ENCODE data around the gene ATP2B3. TPM values are rescaled to one million over a fixed set of nuclear protein-coding genes. Genes with fewer than 3 reads are reported as not detected.

The ATP2B3 gene
- total RNA-seq, 1 donor from 2014 or later = not detected

- Mint-ChIP-seq H3K27me3 (no peaks in the 10 kb centered on the region), H3K4me1 (no peaks in the 10 kb centered on the region), H3K36me3 (ENCODE audit: low read depth) (no peaks in the 10 kb centered on the region), H3K4me3 (no peak overlapping the region), H3K9me3 (no peaks in the 10 kb centered on the region), H3K27ac (no peak overlapping the region)
- DNase-seq (peak; percentile 68), ATAC-seq (ENCODE audit: low read depth) (peak; percentile 99)
- CTCF ChIA-PET = interaction anchor here (0.8 to 4.2 kb wide), 6 partner anchors 37 to 566 kb away, joined by 4 to 21 read pairs (median 6); partner anchors contain the start of gene HAUS7
- POLR2A ChIA-PET = interaction anchor here (1.7 kb wide), 1 partner anchor 475 kb away, joined by 6 read pairs; no protein-coding TSS in a partner anchor
- intact Hi-C loops (cut with micrococcal nuclease) = loop anchor here (1.0 kb wide), 5 partner anchors 37 to 566 kb away; partner anchors contain the start of gene HAUS7
- no peak for TF ChIP-seq CTCF (IDR thresholded peaks at IDR 0.05)
Measured at GRCh38 chrX:153507484-153508178, 9.8 kb upstream of the ATP2B3 start.

GRCh38 chrX:153509592-153509991 lies 7.8 kb upstream of the ATP2B3 start:
- intact Hi-C loops (cut with micrococcal nuclease) = no loop called here
- ChIA-PET POLR2A (no interaction called here), CTCF (interaction anchor here (4.2 kb wide), 1 partner anchor 568 kb away, joined by 21 read pairs; no protein-coding TSS in a partner anchor)
- H3K4me3 Mint-ChIP-seq = no peak overlapping the region
- no peaks in the 10 kb centered on the region for H3K27me3 Mint-ChIP-seq
- H3K4me1 Mint-ChIP-seq = no peaks in the 10 kb centered on the region
- H3K36me3 Mint-ChIP-seq (ENCODE audit: low read depth) = no peaks in the 10 kb centered on the region
- H3K27ac Mint-ChIP-seq = no peak overlapping the region
- no peaks in the 10 kb centered on the region for H3K9me3 Mint-ChIP-seq
- ATAC-seq (ENCODE audit: low read depth) (no peak), DNase-seq (no peak)
- TF ChIP-seq CTCF (IDR thresholded peaks at IDR 0.05) = no peak

GRCh38 chrX:153510383-153510782 lies 7.1 kb upstream of the ATP2B3 start:
- POLR2A ChIA-PET = no interaction called here
- DNase-seq (no peak), ATAC-seq (ENCODE audit: low read depth) (no peak)
- Mint-ChIP-seq H3K9me3 (no peaks in the 10 kb centered on the region), H3K4me1 (no peaks in the 10 kb centered on the region), H3K36me3 (ENCODE audit: low read depth) (no peaks in the 10 kb centered on the region), H3K4me3 (no peak overlapping the region), H3K27me3 (no peaks in the 10 kb centered on the region), H3K27ac (no peak overlapping the region)
- TF ChIP-seq CTCF (IDR thresholded peaks at IDR 0.05) = no peak
- intact Hi-C loops (cut with micrococcal nuclease) = no loop called here
- CTCF ChIA-PET = no interaction called here

- Mint-ChIP-seq H3K27ac (no peak overlapping the region), H3K4me1 (no peaks in the 10 kb centered on the region), H3K4me3 (no peak overlapping the region), H3K9me3 (no peaks in the 10 kb centered on the region), H3K27me3 (peaks cover 6% of the 10 kb centered on the region), H3K36me3 (ENCODE audit: low read depth) (no peaks in the 10 kb centered on the region)
- no peak for TF ChIP-seq CTCF (IDR thresholded peaks at IDR 0.05)
- CTCF ChIA-PET = no interaction called here
- DNase-seq (no peak), ATAC-seq (ENCODE audit: low read depth) (no peak)
- POLR2A ChIA-PET = no interaction called here
- intact Hi-C loops (cut with micrococcal nuclease) = no loop called here
Measured at GRCh38 chrX:153511784-153512500, 5.5 kb upstream of the ATP2B3 start.

- DNase-seq (no peak), ATAC-seq (ENCODE audit: low read depth) (no peak)
- ChIA-PET CTCF (no interaction called here), POLR2A (no interaction called here)
- Mint-ChIP-seq H3K9me3 (no peaks in the 10 kb centered on the region), H3K4me1 (no peaks in the 10 kb centered on the region), H3K27me3 (peaks cover 6% of the 10 kb centered on the region), H3K36me3 (ENCODE audit: low read depth) (no peaks in the 10 kb centered on the region), H3K27ac (no peak overlapping the region), H3K4me3 (no peak overlapping the region)
- TF ChIP-seq CTCF (IDR thresholded peaks at IDR 0.05) = no peak
- intact Hi-C loops (cut with micrococcal nuclease) = no loop called here
Measured at GRCh38 chrX:153512501-153512893, 4.9 kb upstream of the ATP2B3 start.

Data from activated B cell treated with CpG ODN at 0.5 μM for 24 hours (primary cell).